ENCODE measurements around the gene ZFPM1.

DNA sequence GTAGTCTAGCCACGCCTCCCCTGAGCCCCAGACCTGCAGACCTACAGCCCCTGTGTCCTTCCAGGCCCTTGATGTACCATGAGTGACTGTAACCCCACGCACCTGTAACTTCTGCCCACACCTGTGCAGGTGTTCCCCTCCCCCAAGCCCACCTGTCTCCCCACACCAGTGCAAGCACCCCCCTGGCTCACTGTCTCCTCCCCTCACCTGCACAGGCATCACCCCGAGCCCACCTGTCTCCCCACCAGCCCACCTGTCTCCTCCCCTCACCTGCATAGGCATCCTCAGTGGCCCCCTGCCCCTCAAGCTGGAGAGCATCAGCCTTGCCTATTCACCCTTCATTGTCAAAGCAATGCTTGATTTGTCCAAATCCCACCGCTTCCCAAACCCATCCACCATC is 84.8 kb downstream of the ZFPM1 start:
- TF ChIP-seq, protein P1, sequence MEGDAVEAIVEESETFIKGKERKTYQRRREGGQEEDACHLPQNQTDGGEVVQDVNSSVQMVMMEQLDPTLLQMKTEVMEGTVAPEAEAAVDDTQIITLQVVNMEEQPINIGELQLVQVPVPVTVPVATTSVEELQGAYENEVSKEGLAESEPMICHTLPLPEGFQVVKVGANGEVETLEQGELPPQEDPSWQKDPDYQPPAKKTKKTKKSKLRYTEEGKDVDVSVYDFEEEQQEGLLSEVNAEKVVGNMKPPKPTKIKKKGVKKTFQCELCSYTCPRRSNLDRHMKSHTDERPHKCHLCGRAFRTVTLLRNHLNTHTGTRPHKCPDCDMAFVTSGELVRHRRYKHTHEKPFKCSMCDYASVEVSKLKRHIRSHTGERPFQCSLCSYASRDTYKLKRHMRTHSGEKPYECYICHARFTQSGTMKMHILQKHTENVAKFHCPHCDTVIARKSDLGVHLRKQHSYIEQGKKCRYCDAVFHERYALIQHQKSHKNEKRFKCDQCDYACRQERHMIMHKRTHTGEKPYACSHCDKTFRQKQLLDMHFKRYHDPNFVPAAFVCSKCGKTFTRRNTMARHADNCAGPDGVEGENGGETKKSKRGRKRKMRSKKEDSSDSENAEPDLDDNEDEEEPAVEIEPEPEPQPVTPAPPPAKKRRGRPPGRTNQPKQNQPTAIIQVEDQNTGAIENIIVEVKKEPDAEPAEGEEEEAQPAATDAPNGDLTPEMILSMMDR (IDR thresholded peaks at IDR 0.05) = no peak
- no peak for TF ChIP-seq POLR2A (IDR thresholded peaks at IDR 0.05)
